PC-3 (cell line): Measurements from ENCODE around the gene STXBP6.

ENCODE experiments used
- CTCF ChIP-seq: fragments of 300-600 bp; sonication (generic); conservative IDR thresholded peaks from 2 replicates; pipeline ENCODE4 v1.5.1; 2017; ENCODE audit warnings: antibody characterized with exemption, low read depth, mild to moderate bottlenecking, low read length
- EZH2 ChIP-seq: fragments of 300-600 bp; sonication (generic); IDR thresholded peaks from one replicate; pipeline ENCODE4 v1.6.1; 2017; ENCODE audit warnings: antibody characterized with exemption, mild to moderate bottlenecking, low read length; ENCODE audit not compliant: unreplicated experiment

- TF ChIP-seq CTCF, result no peak
- no peak for TF ChIP-seq EZH2
Observed at GRCh38 chr14:24833385-24833784, 216.6 kb downstream of the STXBP6 start.
